Measurements from ENCODE around the gene CCL19. TPM values are rescaled to one million over a fixed set of nuclear protein-coding genes. Genes with fewer than 3 reads are reported as not detected.

Gene CCL19
- total RNA-seq, 1 donor from 2014 or later: 11.4 TPM

DNA sequence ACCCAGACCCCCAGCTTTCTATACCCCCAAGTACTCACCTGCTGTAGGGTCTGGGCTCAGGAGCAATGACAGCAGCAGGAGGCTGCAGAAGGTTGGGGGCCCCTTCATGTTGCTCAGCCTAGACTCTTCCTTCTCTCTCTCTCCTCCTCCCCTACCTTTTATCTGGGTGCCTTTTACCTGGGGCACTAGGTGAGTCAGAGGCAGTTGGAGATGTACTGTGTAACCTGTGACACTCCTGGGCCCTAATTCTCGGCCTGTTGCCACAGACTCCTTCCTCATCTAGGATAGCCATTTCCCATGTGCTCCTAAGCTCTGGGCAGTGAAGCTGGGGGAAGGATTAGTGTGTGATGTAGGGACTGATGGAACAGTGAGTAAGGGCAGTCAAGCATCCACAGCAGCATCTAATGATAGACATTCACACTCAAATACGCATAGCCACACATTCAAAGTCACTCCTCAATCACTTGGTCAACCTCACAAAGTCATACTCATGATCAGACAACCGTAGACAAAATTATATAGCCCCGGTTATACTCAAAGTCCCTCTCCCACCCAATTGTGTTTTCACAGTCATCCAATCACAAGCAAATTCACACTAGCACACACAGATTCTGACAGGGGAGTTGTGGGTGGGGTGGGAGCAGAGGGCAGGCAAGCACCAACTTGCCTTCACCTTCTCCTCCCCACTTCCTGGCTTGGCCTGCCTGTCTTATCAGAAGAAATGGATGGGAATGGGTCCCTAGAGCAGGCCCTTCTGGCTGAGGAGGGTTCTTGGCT, 28.4 kb downstream of the CCL19 start, which contains the start of gene CCL27:
CCL27 (minus strand) TSS at position 132 of the 777 bp plus-strand sequence; CDS start at position 108, 24 bp downstream.
- no peak for DNase-seq (ENCODE audit: low spot score)

DNA sequence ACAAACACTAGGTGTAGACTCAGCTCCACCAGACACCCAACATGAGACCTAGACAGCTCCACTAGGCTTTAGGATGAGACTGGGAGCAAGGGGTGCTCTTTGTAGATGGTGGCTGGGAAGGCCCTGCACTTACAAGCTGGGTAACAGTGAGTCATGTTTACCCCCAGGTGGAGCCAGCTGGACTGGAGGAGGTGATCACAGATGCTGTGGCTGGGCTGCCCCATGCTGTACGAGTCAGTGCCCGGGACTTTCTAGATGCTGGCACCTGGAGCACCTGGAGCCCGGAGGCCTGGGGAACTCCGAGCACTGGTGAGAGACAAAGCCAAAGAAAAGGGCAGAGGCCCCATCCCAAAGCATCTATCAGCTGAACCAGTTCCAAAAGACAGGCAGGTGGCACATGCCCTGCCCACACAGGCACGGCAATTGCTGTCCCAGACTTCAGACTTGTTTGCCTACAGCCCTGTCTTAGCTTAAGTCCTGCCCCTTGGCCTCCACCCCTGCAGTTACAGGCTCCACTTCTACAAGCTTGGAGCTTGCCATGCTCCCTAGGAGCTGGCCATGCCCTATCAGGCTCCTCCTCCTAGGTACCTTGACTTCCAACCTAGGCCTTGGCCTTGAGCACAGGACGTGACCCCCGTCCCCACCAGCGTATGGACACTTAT, 31.4 kb downstream of the CCL19 start:
- no peak for DNase-seq (ENCODE audit: low spot score)

DNA sequence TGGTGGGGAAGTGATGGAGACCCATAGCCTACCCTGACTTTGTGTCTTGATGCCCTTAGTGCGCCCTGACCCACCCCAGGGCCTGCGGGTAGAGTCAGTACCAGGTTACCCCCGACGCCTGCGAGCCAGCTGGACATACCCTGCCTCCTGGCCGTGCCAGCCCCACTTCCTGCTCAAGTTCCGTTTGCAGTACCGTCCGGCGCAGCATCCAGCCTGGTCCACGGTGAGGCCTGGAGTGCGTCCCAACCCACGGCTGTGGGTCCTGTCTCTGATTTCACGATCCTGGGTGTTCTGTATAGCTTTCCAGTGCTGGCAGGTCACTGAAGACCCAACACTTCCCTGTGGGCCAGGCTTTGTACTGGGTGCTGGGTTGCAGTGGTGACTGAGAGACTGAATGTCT, 32.6 kb downstream of the CCL19 start:
- DNase-seq (ENCODE audit: low spot score): no peak

DNA sequence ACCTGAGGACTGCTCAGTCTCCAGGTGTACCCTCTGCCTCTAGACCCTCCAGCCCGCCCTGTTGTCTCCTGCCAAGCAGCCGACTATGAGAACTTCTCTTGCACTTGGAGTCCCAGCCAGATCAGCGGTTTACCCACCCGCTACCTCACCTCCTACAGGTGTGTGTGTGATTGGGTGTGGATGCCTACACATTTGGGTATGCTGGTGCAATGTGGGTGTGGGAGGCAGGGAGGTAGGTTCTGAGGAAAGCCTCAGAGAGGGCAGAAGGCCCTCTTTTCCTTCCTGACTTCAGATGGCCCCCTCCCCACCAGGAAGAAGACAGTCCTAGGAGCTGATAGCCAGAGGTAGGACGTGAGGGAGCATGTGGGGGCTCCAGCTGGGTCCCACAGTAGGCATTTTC, 34.1 kb downstream of the CCL19 start:
- no peak for DNase-seq (ENCODE audit: low spot score)

DNA sequence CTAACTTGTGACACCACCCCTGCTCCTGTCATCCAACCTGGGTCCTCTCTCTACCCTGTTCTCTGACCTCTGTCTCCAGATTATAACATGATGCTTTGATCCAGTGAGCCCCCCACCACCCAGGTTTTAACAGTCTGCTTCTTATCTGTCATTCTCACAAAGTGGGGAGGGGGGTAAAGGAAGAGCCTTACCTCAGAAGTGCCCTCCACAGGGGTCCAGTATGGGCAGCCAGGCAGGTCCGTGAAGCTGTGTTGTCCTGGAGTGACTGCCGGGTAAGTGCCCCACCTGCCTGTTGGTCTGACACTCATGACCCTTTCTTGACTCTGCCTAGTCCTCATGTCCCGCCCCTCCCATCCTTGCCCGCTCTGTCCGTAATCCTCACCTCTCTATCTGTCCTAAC, 35.7 kb downstream of the CCL19 start:
- DNase-seq (ENCODE audit: low spot score): no peak

DNA sequence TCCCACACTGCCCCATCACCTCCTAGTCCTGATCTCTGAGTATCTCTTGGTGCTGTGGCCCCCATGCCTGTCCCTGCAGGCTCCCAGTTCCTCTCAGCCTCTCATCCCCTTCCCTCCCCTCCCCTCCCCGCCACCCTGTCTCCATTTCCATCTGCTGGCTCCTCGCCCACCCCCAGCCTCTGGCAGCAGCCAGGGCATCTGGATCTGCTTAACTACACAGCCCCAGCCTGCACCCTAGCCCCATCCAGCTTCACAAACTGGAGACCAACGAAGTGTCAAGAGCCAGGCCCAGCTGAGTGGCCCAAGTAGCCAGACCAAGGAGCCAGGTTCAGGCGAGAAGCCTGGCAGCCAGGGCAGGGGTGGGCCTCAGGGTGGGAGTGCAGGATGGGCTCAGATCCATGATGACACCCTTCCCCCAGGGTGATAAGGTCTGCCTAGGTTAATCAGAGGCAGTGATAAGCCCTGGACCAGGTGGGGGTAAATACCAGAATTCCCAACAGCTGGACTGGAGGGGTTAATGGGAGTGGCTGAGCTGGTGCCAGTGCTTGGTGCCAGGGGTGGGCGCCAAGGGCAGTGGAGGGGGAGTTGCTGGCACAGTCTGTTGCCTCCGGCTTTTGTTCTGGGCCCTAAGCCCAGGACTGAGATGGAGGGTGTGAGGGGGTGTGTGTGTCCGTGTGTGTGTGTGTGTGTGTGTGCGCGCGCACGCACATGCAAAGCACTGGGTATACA, 36.6 kb downstream of the CCL19 start:
- peak; percentile 74 for DNase-seq (ENCODE audit: low spot score)

DNA sequence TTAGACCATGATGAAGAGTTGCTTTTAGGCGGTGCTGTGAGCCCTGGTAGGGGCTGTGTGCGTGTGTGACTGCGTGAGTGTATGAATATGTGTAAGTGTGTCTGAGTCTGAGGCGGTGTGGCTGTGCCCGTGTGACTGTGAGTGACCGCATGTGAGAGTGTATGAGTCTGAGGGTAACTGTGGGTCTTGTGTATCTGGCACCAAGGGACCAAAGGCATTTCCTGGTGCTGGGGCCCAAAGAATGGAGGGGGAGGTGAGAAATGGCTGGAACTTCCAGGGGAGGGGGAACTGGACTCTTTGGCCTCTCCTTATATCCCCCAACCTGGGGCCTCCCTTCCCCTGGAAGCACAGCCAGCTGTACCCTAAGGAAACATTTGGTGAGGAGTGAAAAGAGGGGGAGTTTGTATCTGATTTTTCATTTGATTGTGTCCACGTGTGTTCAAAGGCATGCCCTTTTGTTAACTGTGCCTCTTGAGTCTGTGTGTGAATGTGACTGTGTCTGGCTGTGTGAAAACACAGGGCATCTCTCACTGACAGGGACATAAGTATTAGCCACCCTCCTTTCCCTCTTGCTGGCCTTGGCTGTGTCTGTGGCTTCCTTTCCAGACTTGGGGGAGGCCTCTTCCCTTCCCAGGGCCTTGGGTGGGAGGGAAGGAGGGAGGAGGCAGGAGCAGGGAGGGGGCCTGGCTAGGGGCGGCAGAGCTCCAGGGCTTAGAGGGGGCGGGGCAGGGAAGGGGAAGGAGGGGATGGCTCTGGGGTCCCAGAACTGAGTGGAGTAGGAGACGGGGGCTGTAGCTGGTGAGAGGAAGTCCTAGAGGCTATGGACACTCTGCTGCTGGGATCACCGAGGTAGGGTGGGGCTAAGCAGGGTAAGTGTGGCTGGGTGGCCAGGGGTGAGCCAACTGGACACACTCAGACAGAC, 37.7 kb downstream of the CCL19 start:
- DNase-seq (ENCODE audit: low spot score): no peak

DNA sequence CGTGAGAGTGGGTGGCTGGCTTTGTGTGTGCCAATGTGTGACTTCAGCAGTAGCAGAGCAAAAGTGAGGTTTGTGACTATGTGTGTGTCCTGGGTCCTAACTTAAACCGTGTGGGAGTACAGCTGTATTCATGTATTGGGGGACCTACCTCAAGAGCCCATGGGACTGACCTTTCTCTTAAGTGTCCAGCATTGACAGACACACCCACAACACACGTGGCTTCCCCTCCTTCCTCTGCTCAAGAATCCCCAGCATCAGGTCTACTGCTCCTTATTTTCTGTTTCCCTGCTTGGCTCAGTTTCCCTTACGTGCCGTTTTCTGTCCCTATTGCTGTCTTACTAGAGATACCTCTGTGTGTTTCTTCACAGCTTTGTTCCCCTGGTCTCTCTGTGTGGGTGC, 38.5 kb downstream of the CCL19 start:
- no peak for DNase-seq (ENCODE audit: low spot score)

DNA sequence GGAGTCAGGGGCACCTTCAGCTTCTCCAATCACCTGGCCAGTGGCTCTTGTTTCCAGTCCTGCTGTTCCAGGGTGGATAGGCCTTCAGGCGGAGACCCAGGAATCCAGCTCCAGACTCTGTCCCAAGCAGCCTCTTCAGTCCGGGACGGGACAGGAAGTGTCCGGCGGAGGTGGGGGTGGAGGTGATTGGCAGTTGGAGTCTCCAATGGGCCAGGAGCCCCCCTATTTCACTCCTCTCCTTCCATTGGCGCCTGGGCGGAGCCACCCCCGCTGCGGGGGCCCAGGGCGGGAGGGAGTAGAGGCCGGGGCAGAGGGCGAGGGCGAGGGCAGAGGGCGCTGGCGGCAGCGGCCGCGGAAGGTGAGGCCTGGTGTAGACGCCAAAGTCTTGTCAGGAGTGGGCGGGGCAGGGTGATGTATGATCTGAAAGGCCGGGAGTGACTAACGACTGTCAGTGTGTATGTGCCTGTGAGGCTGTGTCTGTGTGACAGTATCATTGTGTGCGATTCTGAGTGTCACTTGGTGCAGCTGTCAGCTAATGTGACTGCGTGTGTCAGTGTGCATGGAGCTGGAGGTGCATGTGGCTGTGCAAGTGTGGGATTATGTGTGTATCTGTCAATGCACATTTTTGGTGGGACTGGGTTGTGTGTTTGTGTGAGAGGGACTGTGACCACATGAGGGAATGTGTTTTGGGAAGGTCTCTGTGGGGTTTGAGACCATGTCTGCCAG, 39.0 kb downstream of the CCL19 start, which contains the start of gene IL11RA:
IL11RA (plus strand) TSS at position 310 of the 726 bp plus-strand sequence. CDS start 3,033 bp downstream, outside the sequence.
- DNase-seq (ENCODE audit: low spot score): peak; percentile 87

DNA sequence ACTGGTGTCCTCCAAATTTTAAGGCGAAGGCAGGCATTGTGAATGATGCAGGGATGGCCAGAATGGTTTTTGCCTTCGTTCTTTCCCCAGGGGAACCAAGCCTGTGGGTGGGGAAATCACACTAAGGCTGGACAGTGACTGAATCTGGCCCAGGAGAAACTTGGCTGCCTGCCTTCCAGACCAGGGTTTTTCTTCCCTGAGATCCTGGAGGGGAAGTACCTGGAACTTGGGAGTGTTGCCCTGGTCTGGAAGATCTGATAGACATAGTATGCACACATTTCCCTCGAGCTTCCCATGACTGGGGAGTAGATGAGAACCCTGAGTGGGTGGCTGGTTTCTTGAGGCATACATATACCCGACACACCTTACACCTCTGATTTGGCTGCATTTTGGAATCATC, 39.8 kb downstream of the CCL19 start:
- DNase-seq (ENCODE audit: low spot score): no peak

DNA sequence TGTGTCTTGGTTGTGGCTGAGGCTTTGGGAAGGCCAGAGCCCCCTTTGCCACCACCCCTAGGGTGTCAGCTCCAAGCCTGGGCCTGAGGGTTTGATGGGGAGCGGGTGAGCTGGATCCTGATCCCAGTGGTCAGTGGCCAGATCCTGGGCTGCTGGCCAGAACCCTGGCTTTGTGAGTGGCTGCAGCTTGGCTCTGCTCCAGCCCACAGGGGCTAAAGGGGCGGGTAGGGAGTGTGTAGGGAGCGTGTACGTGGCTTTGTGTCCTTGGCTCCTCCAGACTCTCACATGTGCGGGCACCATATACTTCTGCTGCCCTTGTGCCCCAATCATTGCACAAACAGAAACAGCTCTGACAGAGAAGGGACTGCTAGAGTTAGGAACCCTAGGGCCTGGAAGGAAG, 40.3 kb downstream of the CCL19 start:
- DNase-seq (ENCODE audit: low spot score): no peak

DNA sequence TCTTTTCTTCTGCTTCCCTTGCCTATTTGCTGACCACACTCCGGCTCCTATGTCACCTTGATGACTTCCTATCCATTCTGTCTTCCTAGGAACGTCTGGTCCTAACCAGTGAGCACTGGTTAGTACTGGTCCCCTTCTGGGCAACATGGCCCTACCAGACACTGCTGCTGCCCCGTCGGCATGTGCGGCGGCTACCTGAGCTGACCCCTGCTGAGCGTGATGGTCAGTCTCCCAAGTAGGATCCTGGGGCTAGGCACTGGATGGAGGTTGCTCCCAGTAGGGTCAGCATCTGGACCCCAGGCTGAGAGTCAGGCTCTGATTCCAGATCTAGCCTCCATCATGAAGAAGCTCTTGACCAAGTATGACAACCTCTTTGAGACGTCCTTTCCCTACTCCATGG, 42.4 kb downstream of the CCL19 start:
- DNase-seq (ENCODE audit: low spot score): no peak

DNA sequence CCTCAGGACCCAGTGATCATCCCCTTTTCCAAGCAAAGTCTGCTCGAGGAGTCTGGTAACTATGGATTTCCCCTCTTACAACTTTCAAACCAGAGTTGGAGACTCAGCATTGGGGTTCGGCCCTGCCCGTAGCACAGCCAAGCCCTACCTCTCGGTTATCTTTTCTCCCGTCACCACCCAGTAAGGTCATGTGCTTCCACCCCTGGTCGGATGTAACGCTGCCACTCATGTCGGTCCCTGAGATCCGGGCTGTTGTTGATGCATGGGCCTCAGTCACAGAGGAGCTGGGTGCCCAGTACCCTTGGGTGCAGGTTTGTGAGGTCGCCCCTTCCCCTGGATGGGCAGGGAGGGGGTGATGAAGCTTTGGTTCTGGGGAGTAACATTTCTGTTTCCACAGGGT, 43.4 kb downstream of the CCL19 start:
- no peak for DNase-seq (ENCODE audit: low spot score)

DNA sequence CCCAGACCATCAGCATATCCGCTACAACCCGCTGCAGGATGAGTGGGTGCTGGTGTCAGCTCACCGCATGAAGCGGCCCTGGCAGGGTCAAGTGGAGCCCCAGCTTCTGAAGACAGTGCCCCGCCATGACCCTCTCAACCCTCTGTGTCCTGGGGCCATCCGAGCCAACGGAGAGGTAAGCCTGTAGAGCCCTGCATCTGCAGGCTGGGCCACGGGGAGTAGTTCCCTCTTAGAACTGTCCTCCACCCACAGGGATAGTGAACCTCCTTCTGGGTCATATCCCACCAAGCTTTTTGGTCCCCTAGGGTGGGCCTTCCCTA, 44.0 kb downstream of the CCL19 start:
- no peak for DNase-seq (ENCODE audit: low spot score)

DNA sequence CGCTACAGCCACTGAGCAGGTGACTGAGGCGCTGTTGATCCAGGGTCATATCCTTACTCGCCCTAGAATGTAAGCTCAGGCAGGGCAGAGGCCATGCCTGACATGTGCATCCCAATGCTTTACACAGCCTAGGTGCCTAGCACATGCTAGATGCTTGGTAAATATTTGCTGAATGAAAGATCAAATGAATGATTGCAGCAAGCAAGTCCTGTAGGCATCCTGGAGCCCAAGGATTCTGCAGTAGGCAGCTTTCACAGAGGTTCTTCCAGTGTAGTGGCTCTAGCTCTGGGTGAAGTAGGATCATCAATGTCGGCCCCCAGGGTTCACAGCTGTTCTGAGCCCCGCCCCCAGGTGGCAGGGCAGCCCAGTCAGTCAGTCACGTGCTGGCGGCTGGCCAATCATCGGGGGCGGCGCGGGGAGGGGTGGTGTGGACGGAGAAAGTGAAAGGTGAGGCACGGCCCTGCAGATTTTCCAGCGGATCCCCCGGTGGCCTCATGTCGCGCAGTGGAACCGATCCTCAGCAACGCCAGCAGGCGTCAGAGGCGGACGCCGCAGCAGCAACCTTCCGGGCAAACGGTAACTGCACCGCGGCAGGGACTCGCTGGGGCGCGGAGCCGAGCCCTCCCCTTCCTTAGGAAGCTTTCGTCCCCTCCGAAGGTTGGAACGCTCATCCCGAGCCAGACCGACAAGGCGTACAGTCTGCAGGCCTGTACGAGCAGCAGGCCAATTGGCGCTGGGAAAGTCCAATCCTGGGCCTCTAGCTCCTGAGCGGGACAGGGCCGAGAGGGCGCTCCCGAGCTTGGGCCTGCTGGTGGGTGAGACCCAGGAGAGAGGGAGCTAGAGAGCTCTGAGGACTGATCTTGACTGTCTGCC, 44.6 kb downstream of the CCL19 start, which contains the start of gene GALT:
GALT (plus strand) TSS at position 465 of the 873 bp plus-strand sequence; CDS start at position 495, 30 bp downstream.
- DNase-seq (ENCODE audit: low spot score): peak; percentile 96

DNA sequence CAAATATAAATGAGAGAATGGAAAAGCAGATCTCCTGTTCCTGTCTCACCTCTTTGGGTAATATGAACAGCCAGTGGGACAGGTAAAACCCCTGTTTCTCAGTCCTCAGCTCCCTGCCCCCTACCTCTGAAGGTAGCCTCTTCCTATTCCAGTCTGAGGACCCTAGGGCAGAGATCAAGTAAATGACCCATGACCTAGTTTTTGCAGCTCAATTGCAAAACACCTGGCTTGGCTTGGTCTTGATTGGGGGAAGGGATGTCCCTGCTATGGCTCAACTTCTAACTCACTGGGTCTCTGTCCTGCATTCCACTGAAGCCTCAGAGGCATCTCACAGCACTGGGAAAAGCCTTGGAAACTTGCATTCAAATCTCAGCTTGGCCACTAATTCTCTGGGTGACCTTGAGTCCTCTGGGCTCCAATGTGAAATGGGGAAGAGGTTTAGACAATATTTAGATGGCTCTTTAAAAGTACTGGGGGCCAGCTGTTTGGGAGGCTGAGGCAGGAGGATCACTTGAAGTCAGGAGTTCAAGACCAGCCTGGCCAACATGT, 46.2 kb downstream of the CCL19 start:
- DNase-seq (ENCODE audit: low spot score): no peak

DNA sequence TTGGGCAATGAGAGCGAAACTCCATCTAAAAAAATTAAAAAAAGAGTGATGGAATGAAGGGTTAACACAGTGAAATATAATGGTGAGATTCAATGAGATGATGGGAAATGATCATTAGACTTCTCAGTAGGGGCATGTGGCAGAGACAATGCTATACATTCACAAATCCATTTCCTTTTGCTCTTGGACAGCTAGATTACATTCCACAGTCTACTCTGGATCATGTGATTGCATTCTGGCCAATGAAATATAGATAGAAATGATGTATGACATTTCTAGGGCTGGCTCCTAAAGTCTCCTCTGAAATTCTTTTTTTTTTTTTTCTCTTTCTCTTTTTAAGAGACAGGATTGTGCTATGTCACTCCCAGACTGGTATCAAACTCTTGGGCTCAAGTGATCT, 48.4 kb downstream of the CCL19 start:
- no peak for DNase-seq (ENCODE audit: low spot score)
